CD4-positive, alpha-beta T cell treated with Interleukin-6 at 100 ng/mL for 8 hours (primary cell): ENCODE measurements around the gene RRP9.
"Not testable (repeated sequence)": the region's sequence is repeated elsewhere in the genome, so short reads cannot be mapped to it uniquely, and the experiment has no call there.

Experiments
- DNase-seq: peaks from one replicate; pipeline ENCODE4 v3.0.0-alpha.2; 2020; ENCODE audit warnings: mixed read lengths, low spot score

The RRP9 gene

DNA sequence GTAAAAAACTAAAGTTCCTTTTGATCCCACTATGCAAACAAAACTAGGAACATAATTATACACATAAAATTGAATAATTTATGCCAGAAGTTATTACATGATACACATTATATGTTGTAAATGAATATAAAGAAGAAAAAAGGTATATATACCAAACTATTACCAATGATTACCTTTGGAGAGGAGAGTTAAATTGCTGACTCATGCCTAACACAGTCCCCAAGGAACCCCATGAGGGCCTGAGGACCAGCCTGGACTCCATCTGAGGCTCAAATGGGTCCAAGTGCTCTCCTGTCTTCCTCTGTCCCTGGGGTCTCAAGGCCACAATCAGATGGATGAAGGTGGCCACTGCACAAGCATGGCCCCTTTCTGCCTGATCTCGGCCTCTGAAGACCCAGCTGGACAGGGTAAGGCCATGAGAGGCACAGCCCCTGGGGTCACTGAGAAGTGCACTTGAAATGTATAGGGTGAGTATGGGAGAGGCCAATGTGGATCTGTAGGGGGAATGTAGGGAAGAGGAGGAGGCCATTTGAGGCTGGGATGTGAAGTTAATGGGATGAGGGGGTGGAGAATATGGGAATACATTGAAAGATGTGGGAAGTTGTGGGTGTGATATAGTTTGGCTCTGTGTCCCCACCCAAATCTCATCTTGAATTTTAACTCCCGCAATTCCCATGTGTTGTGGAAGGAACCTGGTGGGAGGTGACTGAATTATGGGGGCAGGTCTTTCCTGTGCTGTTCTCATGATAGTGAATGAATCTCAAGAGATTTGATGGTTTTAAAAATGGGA is 37.5 kb downstream of the RRP9 start:
- no peak for DNase-seq

DNA sequence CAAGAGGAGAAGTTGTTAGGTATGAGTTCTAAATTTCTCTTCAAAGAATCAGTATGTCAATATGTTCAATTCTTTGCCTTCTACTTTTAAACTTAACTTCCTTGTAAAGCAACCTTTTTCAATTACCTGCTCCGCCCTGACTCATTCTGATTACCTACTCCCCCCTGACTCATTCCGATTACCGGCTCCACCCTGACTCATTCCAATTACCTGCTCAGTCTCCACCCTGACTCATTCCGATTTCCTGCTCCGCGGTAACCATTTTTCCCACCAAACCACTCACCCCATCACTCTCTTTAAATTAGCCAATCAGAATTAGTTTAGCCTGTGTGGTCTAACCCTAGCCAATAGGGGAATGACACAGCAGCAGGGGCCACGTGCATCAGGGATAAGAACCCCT is 39.3 kb downstream of the RRP9 start:
- peak; percentile 36 for DNase-seq

GRCh38 chr3:51900043-51900442 is 41.7 kb downstream of the RRP9 start:
- DNase-seq: not testable (repeated sequence)

DNA sequence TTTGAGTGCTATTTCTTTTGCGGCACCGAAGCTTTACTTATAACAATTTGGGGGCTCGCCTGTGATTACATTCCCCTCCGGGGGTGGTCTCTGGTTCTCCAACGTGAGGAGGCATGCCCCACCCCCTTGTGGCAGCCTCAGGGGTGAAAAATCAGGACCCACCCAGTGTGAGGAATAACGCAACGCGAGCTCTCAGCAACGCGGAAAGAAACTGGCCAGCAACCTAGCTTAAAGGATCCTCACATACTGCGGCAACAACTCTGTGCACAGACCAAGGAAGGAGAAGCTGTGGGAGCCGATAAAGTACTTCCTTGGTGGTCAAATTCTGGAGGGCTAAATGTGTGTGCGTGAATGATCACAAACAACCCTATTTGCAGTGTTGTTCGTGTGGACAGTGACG is 44.3 kb downstream of the RRP9 start:
- no peak for DNase-seq

DNA sequence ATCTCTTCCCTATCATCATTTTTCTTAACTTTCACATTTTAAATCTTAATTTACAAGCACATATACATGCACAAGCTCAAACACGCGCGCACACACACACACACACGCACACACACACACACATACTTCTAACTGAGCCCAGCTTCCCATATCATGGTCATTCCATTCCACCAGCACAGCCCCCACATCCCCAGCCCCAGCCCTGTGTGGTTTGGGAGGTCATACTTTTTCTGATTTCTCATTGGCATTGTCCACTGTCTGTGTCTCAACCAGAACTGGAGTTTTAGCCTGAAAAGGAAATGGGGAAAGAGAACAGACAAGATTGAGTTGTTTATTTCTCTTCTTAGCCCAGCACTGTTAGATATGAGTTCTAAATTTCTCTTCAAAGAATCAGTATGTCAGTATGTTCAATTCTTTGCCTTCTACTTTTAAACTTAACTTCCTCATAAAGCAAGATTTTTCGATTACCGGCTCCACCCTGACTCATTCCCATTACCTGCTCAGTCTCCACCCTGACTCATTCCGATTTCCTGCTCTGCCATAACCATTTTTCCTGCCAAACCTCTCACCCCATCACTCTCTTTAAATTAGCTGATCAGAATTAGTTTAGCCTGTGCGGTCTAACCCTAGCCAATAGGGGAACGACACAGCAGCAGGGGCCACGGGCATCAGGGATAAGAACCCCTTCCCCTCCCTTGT is 44.9 kb downstream of the RRP9 start:
- no peak for DNase-seq

DNA sequence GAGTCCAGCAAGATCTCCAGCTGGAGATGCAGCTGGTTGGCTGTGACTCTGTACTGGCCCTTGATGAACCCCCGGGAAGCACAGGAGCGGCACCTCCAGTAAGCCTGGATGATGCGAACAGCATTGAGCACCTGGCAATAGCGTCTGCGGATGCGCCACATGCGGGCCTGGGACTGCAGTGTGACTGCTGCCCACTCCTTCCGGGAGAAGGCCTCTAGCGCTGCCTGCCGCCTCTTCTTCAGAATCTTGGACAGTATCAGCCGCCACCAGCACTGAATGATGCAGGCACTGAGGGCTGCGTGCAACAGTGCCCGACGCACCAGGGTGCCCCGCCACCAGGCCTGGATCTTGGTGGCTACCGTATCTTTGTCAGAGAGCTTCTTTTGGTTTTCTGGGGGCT is 46.8 kb downstream of the RRP9 start:
- no peak for DNase-seq

GRCh38 chr3:51894391-51894790 is 47.3 kb downstream of the RRP9 start:
- no peak for DNase-seq

DNA sequence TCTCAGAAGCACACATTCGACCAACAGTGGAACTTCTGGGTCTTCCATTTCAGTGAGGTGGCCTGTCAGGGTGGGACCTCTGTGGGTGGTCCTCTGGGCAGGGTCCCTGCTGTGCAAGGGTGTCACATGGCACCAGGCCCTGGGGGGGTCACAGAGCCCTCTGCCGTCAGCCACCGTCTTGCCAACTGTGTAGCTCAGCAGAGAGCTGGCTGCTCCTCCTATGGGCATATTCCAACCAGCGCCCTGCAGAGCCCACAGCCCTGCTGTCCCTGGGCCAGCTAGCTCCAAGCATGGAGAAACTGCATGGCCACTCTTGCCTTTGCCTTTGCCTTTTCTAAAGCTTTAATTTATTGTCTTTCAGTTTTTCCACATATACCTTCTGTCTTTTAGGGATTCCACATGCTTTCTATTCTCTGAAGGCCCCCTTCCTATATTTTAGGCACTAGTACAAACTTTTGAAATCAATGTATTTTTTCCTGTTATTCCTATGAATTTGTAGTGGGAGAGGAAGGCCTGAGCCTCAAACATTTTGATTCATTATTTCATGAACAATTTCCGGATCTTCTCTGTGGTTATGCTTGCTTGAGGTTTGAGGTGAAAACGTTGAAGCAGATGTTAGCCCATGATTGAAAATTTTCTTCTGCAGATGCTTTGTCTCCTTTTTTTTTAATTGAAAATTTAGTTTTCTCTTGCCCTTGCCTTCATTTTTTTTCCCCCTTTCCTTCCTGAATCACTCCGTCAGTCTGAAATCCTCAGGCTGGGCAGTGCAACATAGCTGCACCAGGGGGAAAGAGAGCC is 50.3 kb downstream of the RRP9 start:
- DNase-seq: no peak

- no peak for DNase-seq
These were observed 53.1 kb downstream of the RRP9 start for GRCh38 chr3:51888463-51889105.

- no peak for DNase-seq
These were observed 54.1 kb downstream of the RRP9 start for GRCh38 chr3:51887620-51888019.

DNA sequence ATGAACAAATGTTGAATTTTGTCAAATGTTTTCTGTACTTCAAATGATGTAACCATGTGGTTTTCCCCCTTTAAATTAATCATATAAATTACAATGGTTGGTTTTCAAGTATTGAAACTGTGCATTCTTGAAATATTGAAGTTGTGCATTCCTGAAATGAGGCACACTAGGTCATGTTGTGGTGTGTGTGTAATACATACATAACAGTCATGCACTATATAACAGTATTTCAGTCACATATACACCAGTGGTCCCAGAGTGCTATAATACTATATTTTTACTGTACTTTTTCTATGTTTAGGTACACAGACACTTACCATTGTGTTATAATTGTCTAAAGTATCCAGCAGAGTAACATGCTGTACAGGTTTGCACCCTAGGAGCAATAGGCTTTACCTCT is 55.3 kb downstream of the RRP9 start:
- DNase-seq: no peak
